Neural progenitor cell (in vitro differentiated cells): Measurements from ENCODE around the gene SMARCD3.

ENCODE experiments used
- EZH2 ChIP-seq: fragments of 200-600 bp; sonication (generic); IDR thresholded peaks from 2 replicates; pipeline ENCODE4 v1.6.1; 2017; ENCODE audit warnings: antibody characterized with exemption, mild to moderate bottlenecking, moderate library complexity
- EZH2phosphoT487 ChIP-seq: fragments of 200-600 bp; sonication (generic); IDR thresholded peaks from 2 replicates; pipeline ENCODE4 v1.6.1; 2017; ENCODE audit warnings: antibody characterized with exemption
- TF ChIP-seq, protein P1 (sequence below): fragments of 200-600 bp; sonication (generic); IDR thresholded peaks from 2 replicates; pipeline ENCODE4 v1.5.1; 2017; ENCODE audit warnings: antibody characterized with exemption, mild to moderate bottlenecking

GRCh38 chr7:151269511-151269910 is 21.0 kb upstream of the SMARCD3 start:
- TF ChIP-seq, protein P1, sequence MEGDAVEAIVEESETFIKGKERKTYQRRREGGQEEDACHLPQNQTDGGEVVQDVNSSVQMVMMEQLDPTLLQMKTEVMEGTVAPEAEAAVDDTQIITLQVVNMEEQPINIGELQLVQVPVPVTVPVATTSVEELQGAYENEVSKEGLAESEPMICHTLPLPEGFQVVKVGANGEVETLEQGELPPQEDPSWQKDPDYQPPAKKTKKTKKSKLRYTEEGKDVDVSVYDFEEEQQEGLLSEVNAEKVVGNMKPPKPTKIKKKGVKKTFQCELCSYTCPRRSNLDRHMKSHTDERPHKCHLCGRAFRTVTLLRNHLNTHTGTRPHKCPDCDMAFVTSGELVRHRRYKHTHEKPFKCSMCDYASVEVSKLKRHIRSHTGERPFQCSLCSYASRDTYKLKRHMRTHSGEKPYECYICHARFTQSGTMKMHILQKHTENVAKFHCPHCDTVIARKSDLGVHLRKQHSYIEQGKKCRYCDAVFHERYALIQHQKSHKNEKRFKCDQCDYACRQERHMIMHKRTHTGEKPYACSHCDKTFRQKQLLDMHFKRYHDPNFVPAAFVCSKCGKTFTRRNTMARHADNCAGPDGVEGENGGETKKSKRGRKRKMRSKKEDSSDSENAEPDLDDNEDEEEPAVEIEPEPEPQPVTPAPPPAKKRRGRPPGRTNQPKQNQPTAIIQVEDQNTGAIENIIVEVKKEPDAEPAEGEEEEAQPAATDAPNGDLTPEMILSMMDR = no peak
- TF ChIP-seq EZH2phosphoT487 = no peak
- TF ChIP-seq EZH2 = no peak
